ENCODE data around the gene DDN. TPM values are rescaled to one million over a fixed set of nuclear protein-coding genes. Genes with fewer than 3 reads are reported as not detected.

DDN gene
- total RNA-seq, 1 donor from 2014 or later: 9.2 TPM

- DNase-seq: no peak
Observed at GRCh38 chr12:49013428-49013827, 14.3 kb upstream of the DDN start.

- no peak for DNase-seq
Observed at GRCh38 chr12:49012739-49013138, 13.6 kb upstream of the DDN start.

DNA sequence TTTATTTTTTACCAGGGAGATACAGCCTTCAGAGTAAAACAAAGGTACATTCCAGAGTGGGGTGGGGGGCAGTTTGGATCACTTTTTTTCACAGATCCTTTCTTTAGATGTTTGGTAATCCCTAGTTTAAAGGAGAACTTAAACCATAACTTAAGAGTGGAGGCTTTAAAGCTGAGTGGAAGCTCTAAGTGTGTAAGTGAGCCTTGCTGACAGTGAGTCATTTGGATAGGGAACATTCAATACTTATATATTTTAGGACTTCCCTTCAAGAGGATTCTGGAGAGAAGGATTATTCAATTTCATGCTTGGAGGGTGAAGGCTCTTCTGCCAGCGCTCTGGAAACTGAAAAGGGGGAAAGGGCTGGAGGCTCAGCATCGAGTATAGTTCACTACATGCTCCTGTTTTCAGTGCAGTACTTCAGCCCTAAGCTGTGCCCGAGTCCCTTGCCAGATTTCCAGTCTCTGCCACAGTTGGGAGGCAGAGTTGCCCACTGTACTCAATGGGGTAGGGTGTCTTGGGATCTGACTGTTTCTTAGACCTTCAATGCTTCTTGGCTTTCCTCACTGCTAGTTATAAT lies 11.0 kb upstream of the DDN start:
- DNase-seq: no peak

DNA sequence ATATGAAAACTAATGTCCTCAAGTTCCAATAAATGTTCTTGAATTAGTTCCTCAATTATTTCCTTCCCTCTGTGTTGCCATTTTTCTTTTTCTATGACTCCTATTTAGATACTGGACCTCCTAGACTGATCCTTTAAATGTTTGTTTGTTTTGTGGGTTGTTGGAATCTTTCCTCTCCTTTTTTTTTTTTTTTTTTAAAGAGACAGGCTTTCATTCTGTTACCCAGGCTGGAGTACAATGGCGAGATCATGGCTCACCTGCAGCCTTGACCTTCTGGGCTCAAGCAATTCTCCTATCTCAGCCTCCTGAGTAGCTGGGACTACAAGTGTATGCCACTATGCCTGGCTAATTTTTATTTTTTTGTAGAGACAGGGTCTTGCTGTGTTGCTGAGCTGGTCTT lies 9.8 kb upstream of the DDN start:
- no peak for DNase-seq

GRCh38 chr12:49000346-49000745 lies 1.2 kb upstream of the DDN start:
- peak; percentile 67 for DNase-seq

GRCh38 chr12:48998497-48999353 lies 450 bp downstream of the DDN start:
- DNase-seq: no peak

GRCh38 chr12:48997719-48998496 lies 1.3 kb downstream of the DDN start:
- no peak for DNase-seq

DNA sequence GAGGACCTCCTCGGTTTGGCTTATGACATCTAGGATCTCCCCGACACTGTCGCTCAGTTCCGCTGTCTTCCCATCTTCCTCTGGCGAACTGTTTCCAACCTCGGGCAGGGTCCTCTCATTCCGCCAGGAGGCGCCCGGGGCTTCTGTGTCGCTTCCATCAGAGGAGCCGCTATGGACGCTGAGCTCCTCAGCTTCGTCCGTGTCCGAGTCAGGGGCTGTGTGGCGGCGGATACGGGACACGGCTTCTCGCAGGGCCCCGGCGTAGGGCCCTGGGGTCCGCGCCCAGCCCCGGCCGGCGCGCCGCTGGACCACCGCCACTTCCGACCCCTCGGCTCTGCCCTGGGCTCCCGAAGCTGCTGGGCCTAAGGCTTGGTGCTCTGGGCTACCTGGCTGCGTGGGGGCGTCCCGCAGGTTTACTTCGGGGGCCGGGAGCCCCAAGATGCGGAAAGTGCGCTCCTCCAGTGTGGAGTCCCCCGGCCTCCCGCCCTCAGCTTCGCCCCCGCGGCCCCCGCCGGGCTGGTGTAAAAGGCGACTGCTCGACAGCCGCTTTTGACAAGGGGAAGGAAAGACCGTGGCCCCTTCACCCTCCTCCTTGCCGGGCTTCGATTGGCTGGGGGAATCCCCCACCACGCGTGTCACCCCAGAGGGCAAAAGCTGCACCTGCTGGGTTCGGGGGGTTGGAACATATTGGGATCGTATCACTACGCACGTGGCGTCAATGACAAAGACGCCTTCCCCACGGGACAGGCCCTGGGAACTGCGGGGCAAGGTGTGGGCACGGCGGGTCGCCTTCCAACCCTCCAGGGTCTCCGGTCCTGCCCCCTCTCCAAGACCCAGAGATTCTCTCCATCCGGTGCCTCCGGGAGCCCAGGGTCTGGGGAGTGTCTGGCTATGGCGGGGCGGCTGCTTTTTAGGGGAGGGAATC lies 2.1 kb downstream of the DDN start:
- DNase-seq: peak; percentile 76

DNA sequence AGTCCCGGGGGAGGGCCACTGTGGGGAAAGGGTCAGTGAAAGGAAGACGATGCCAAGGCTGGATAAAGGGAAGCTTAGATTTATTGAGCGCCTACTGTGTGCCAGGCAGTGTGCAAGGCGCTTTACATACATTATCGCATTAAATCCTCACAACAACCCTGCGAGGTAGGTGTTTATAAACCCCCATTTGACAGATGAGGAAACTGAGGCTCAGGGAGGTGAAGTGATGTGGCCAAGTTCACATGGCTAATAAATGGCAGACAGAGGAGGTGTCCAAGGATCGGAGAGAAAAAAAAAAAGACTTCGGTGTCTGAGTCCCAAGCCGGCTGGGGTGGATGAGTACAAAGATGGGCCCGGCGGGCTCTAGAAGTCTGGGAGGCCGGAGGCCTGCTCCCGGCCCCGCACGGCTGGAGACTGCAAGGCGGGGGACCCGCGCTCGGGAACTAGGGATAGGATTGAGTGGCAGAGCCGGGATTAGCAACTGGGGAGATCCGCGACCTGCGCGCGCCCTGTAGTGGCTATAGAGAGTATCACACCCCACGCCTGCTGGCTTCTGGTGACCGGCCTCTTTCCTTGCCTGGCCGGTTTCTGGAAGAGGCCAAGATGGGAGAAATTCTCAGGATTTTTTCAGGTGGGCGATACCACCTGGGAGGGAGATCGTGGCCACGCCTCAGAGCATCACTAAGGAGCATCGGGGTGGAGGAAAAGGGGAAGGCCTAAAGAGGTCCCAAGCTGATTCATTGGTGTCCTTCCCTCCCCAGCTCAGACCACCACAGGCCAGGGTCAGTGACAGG lies 3.9 kb downstream of the DDN start:
- DNase-seq: peak; percentile 70

GRCh38 chr12:48994224-48995085 lies 4.7 kb downstream of the DDN start:
- DNase-seq: no peak

GRCh38 chr12:48993787-48994186 lies 5.4 kb downstream of the DDN start:
- DNase-seq: no peak

GRCh38 chr12:48991247-48992050 lies 7.7 kb downstream of the DDN start:
- no peak for DNase-seq

DNA sequence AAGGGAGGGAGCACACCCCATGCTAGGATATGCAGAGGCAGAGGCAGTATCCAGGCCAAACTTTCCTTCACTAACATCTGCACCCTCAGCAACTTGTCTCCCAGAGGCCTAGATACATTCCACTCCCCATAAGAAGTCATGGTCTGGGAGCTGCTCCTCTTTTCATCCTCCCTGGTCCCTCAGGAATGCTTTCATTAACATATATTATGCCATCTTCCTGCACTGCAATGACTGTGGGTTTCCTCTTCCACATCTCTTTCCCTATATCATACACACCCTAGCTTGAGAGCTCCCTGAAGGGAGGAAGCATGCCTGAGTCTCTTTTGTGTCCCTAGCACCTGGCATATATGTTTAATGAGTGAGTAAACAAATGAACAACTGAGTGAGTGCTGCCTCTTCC lies 8.6 kb downstream of the DDN start:
- no peak for DNase-seq

GRCh38 chr12:48988030-48988649 lies 11.0 kb downstream of the DDN start:
- DNase-seq: peak; percentile 37

DNA sequence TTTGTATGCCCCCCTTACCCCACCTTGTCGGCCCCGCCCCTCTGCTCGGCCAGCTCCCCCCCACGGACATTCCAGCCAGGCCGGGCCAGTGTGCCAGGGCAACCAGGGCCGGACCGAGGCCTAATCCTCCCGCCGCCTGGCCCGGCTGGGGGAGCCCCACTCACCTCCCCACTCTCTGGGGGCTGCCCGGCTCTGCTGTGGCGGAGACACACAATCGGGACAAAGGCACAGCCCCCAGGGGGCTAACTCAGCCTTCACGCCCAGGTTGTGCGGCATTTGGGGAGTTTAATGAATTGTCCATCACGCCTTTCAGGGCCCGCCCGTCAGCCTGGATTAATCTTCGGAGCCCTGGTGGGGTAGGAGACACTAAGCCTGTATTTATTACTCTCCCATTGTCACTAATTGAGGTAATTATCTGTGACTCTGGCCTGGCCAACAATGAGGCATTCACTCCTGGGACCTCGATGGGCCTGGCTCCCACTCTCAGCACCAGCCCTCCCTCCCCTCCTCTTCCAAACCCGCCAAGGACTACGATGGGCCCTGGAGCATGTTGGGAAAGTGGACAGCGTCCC lies 12.4 kb downstream of the DDN start:
- DNase-seq: no peak

DNA sequence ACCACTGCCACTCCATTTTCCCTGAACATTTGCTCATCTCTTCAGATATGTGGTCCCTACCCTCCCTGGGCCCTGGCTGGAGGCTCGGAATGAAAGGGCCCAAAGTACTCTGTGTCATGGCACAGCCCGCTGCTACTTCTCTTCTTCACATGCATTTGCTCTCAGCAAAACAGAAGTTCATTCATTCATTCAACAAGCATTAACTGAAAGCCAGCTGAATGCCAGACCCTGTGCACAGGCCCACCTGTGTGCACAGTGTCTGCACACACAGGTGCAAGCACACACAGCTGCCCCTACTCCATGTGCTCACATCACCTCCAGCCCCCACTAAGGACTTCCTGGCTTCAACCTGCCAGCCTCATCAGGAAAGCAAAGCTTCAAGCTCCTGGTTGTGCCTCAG lies 13.3 kb downstream of the DDN start:
- DNase-seq: no peak

GRCh38 chr12:48985475-48985897 lies 13.7 kb downstream of the DDN start:
- no peak for DNase-seq

- DNase-seq: no peak
Observed at GRCh38 chr12:48982397-48983080, 16.6 kb downstream of the DDN start.

Measured in occipital lobe (tissue), 2 donors.